ENCODE results near the gene COL4A5. TPM values are rescaled to one million over a fixed set of nuclear protein-coding genes. Genes with fewer than 3 reads are reported as not detected.

Gene COL4A5
- total and polyA plus RNA-seq, 2 donors, result 59.3 to 296 TPM

DNA sequence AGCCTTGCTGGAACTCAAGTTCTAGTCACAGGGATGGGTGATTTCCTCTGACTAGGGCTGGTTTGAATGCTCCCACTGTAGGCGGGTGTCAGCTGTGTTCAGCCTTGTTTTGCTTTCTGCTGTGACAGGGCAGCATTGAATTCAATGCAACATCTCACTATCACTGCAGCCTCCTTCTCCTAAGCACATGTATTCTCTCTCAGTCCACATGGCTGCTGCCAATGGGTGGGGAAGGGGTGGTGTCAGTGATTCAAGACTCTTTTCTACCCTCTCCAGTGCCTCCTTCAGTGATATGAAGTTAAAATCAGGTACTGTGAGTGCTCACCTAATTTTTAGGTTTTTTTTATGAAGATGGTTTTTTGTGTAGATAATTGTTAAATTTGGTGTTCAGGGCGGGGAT is 46.3 kb downstream of the COL4A5 start:
- 90% methylated on average over 2 of the region's 2 CpGs for WGBS
- Histone ChIP-seq H3K4me1 (ENCODE audit: insufficient read depth) (no peaks in the 10 kb centered on the region), H3K36me3 (ENCODE audit: insufficient read depth) (no peaks in the 10 kb centered on the region), H3K4me3 (ENCODE audit: low read depth, low read length) (no peak overlapping the region), H3K27ac (ENCODE audit: low read depth) (no peak overlapping the region)
- no peak for DNase-seq (ENCODE audit: extremely low spot score)

DNA sequence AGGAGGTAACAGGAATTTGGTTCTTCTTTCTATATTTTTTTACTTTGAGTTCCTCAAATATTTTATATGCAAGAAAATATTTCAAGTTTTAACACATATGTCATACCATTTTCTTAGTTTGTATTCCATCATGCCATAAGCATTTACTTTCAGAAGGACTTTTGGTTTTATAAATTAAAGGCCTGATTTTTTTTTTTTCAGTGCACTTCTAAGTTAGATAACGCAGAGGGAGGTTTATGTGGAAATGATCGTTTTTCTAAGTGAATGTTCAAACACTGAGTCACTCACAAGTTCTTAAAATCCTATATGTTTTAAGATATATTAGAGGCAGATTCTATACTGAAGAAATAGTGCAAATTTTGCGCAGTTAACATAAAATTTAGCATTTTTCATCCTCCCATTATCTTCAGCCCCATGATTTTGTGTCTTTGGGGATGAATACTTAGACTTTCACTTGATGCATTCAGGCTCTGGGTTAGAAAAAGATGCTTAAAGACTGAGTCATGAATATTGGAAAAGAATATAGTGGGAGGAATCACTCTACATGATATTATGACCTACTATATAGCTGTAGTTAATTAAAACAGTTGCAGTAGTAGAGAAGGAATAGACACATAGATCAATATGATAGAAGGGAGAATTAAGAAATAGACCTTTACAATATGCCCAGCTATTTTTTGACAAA is 54.9 kb downstream of the COL4A5 start:
- Histone ChIP-seq H3K27ac (ENCODE audit: low read depth) (no peak overlapping the region), H3K36me3 (ENCODE audit: insufficient read depth) (no peaks in the 10 kb centered on the region), H3K4me3 (ENCODE audit: low read depth, low read length) (no peak overlapping the region), H3K4me1 (ENCODE audit: insufficient read depth) (no peaks in the 10 kb centered on the region)
- 85% methylated on average over 3 of the region's 3 CpGs for WGBS
- no peak for DNase-seq (ENCODE audit: extremely low spot score)

DNA sequence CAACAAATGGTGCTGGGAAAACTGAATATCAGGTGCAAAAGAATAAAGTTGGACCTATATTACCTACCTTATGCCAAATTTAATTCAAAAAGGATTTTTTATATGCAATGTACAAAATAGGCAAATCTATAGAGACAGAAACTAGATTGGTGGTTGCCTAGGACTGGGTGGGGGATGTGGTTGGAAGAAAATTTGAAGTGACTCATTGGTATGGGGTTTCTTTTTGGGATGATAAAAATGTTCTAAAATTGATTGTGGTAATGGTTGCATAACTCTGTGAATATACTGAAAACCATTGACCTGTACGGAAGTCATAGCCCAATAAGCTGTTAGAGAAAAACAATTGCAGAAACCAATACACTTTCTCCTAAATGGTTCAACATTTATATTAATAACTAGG is 72.1 kb downstream of the COL4A5 start:
- Histone ChIP-seq H3K27ac (ENCODE audit: low read depth) (no peak overlapping the region), H3K36me3 (ENCODE audit: insufficient read depth) (no peaks in the 10 kb centered on the region), H3K4me3 (ENCODE audit: low read depth, low read length) (no peak overlapping the region), H3K4me1 (ENCODE audit: insufficient read depth) (no peaks in the 10 kb centered on the region)
- WGBS, result 93% methylated on average over 1 of the region's 1 CpG
- no peak for DNase-seq (ENCODE audit: extremely low spot score)

DNA sequence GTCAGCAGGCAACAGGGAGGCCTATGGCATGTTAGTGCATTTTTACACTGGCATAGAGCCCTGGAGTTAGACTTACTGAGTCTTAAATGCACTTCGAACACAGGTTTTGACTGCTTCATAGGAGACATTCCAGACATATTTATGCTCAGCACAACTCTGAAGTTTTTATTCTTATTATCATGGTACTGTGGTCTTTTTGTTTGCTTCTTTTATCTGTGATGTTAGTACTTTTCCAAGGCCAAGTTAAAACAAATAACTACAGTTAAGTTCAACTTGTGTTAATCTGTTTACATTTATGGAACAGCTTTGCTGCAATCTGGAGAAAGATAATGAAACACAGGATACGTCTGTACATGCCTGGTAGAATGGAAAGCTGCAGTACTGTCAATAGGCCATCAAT is 76.5 kb downstream of the COL4A5 start:
- Histone ChIP-seq H3K36me3 (ENCODE audit: insufficient read depth) (no peaks in the 10 kb centered on the region), H3K4me3 (ENCODE audit: low read depth, low read length) (no peak overlapping the region), H3K4me1 (ENCODE audit: insufficient read depth) (no peaks in the 10 kb centered on the region), H3K27ac (ENCODE audit: low read depth) (no peak overlapping the region)
- 24% methylated on average over 2 of the region's 2 CpGs for WGBS
- DNase-seq (ENCODE audit: extremely low spot score), result no peak

DNA sequence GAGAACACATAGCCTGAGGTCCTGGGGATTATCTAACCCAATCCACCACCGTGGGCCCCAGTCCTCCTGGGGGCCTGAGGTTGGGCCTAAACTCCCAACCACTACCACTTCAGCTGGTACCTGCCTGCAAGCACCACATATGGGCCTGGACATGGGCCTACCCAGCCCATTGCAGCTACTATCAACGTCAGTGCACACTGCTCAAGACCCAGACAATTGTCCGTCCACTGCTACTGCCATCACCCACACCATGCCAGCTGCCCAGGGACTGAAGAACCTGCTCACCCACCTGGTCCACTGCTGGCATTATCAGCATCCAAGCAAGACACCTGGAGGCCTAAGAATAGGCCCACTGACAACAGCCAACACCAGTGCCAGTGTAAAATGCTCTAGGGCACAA is 88.1 kb downstream of the COL4A5 start:
- H3K36me3 ChIP-seq (ENCODE audit: insufficient read depth), result no peaks in the 10 kb centered on the region
- 98% methylated on average over 3 of the region's 3 CpGs for WGBS
- H3K4me3 ChIP-seq (ENCODE audit: low read depth, low read length), result no peak overlapping the region
- H3K4me1 ChIP-seq (ENCODE audit: insufficient read depth), result peaks cover 1% of the 10 kb centered on the region
- no peak overlapping the region for H3K27ac ChIP-seq (ENCODE audit: low read depth)
- DNase-seq (ENCODE audit: extremely low spot score), result no peak

DNA sequence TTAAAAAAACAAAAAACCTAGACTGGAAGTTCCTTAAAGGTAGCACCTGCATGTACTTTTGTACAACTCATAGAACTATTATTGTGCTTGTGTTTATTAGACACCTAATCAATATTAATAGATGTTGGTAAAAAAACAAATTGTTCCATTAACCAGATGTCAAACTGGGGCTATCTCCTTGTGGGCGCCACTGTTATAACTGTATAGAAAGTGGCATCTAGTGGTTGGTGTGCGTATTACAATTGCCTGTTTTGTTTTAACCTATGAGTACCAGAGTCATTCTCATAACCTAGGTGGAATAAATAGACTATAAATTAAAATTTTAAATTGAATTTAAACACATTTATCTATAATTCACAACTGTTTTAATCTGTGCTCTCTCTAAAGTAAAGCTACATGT is 97.4 kb downstream of the COL4A5 start:
- Histone ChIP-seq H3K27ac (ENCODE audit: low read depth) (no peak overlapping the region), H3K36me3 (ENCODE audit: insufficient read depth) (no peaks in the 10 kb centered on the region), H3K4me3 (ENCODE audit: low read depth, low read length) (no peak overlapping the region), H3K4me1 (ENCODE audit: insufficient read depth) (no peaks in the 10 kb centered on the region)
- WGBS, result 73% methylated on average over 2 of the region's 2 CpGs
- no peak for DNase-seq (ENCODE audit: extremely low spot score)

DNA sequence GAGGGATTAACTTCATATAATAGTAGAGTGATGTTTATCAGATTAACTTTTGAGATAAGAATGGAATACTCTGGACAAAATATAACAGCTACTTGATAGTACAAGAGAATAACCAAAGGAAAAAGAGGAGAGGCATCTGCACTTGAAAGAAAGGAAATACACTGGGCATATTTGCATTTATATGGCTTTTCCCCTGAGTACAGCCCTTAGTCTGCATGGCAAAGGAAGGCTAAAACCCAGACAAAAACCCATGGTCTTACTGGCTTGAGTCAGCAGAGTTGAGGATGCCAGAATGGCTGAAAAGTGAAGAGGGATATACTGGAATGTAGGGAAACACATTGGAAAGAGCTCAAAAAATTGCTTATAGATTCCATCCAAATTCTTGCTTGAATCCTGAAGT is 101.6 kb downstream of the COL4A5 start:
- Histone ChIP-seq H3K36me3 (ENCODE audit: insufficient read depth) (no peaks in the 10 kb centered on the region), H3K4me3 (ENCODE audit: low read depth, low read length) (no peak overlapping the region), H3K4me1 (ENCODE audit: insufficient read depth) (no peaks in the 10 kb centered on the region), H3K27ac (ENCODE audit: low read depth) (no peak overlapping the region)
- DNase-seq (ENCODE audit: extremely low spot score), result no peak

DNA sequence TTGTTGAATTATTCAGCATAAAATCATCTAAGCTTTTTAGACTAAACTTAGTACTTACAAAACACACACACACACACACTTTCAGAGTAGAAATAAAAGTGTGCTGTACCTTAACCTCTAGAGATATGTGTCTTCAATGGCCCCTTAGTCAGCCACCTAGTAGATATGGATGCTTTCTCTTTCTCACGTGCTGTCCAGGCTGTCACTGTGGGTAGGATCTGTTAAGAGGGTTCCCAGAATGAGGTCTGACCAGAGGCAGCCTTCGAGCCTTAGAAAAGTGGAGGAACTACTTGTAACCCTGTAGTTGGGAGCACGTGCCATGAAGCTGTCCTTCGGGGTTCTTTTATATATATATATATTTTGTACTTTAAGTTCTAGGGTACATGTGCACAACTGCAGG is 117.9 kb downstream of the COL4A5 start:
- Histone ChIP-seq H3K27ac (ENCODE audit: low read depth) (no peak overlapping the region), H3K36me3 (ENCODE audit: insufficient read depth) (no peaks in the 10 kb centered on the region), H3K4me1 (ENCODE audit: insufficient read depth) (no peaks in the 10 kb centered on the region), H3K4me3 (ENCODE audit: low read depth, low read length) (no peak overlapping the region)
- no peak for DNase-seq (ENCODE audit: extremely low spot score)
- 88% methylated on average over 4 of the region's 4 CpGs for WGBS

DNA sequence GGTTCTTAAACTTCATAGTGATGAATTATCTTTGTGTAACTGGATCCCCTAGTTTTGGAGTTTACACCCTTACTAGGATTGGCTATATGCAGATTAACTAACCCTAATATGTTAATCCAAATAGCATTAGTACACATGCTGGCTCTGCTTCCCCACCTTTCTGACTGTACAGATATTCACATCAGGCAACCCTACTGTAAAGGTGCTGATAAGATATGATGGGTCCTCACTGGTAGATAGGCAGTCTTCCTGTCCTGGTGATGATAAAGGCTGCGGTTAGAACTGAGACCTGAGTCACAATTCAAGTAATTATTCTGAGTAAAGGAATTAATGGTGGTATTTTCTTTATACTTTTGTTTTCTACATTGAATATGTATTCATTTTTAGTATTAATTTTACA is 118.6 kb downstream of the COL4A5 start:
- no peak overlapping the region for H3K27ac ChIP-seq (ENCODE audit: low read depth)
- H3K4me1 ChIP-seq (ENCODE audit: insufficient read depth), result no peaks in the 10 kb centered on the region
- 76% methylated on average over 1 of the region's 1 CpG for WGBS
- H3K4me3 ChIP-seq (ENCODE audit: low read depth, low read length), result no peak overlapping the region
- H3K36me3 ChIP-seq (ENCODE audit: insufficient read depth), result no peaks in the 10 kb centered on the region
- no peak for DNase-seq (ENCODE audit: extremely low spot score)

DNA sequence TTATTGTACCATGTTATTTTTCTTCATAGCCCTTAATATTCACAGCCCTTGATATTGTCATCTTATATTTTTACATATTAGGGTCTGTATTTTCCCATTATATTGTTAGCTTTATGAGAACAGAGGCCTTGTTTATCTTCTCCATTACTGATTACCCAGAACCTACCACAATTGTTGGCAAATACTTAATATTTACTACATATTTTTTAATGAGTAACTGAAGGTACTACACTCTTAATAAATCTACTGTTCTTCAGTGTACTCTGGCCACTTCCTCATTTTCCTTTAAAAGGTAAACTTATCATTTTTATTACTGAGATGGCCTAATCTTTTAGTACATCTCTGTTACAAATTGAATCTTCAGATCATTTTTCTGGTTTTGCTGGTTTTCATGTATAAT is 133.5 kb downstream of the COL4A5 start:
- no peak overlapping the region for H3K27ac ChIP-seq (ENCODE audit: low read depth)
- no peak for DNase-seq (ENCODE audit: extremely low spot score)
- no peaks in the 10 kb centered on the region for H3K4me1 ChIP-seq (ENCODE audit: insufficient read depth)
- no peak overlapping the region for H3K4me3 ChIP-seq (ENCODE audit: low read depth, low read length)
- no peaks in the 10 kb centered on the region for H3K36me3 ChIP-seq (ENCODE audit: insufficient read depth)

DNA sequence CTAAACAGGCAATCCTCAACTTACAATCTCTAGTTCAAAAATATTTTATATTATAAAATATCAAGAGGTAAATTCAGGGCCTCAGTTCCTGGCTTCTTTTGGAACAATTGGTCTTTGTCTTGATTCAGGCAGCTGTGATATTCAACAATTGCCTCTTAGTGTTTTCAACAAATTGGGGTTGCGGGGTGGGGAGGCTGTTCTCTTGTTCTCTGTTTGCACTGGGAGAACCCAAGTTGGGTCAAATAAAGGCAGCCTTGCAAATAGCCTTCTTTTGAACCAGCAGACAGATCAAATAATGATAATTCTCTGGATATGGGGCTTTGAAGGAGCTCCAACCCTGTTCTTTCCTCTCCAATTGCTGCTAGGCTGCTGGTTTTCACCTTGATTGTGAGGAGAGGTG is 142.5 kb downstream of the COL4A5 start:
- WGBS, result 89% methylated on average over 1 of the region's 1 CpG
- Histone ChIP-seq H3K36me3 (ENCODE audit: insufficient read depth) (no peaks in the 10 kb centered on the region), H3K27ac (ENCODE audit: low read depth) (no peak overlapping the region), H3K4me1 (ENCODE audit: insufficient read depth) (no peaks in the 10 kb centered on the region), H3K4me3 (ENCODE audit: low read depth, low read length) (no peak overlapping the region)
- no peak for DNase-seq (ENCODE audit: extremely low spot score)

DNA sequence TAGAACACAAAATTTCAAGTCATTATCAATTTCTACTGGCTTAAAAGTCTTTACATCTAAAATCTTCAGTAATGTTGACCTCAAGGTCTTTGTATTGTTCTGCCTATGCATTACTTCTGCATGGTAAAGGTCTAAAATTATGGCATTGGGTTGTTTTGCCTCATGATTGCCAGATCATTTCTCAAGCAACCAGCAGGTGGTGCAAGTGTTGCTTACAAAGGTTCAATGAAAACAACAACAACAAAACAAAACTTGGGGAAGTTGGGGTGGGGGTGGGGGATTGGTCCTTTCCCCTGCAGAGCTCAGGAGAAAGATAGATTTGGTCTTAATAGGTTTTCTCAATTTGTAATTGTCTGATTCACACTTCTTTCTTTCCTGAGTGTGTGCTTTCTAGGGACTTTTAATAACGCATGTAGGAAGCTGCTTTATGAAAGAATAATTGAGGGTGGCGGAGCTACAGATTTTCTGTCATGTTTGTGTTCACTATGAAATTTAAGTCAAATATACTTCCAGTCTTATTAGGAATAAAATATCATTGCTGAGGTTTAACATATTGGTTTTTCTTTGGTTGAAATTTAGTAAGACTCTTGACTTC is 145.1 kb downstream of the COL4A5 start:
- Histone ChIP-seq H3K27ac (ENCODE audit: low read depth) (no peak overlapping the region), H3K4me1 (ENCODE audit: insufficient read depth) (no peaks in the 10 kb centered on the region), H3K4me3 (ENCODE audit: low read depth, low read length) (no peak overlapping the region), H3K36me3 (ENCODE audit: insufficient read depth) (no peaks in the 10 kb centered on the region)
- 96% methylated on average over 2 of the region's 2 CpGs for WGBS
- no peak for DNase-seq (ENCODE audit: extremely low spot score)

DNA sequence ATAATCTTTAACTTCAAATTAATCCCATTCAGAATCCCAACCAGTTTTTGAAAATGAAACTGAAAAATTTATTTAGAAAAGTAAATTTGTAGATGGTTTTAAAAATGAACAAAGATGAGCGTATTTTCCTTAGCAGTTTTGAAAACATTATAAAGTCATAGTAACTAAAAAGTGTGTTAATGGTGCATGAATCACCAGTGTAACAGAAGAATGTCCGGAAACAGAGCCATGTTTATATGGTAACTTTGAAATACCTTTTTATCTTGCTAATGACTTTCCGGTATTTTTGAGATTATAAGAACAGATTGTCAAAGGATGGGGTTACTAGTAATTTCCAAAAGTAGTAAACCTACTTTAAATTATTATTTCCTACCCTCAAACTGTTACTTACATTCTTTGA is 150.9 kb downstream of the COL4A5 start:
- H3K4me1 ChIP-seq (ENCODE audit: insufficient read depth), result no peaks in the 10 kb centered on the region
- H3K27ac ChIP-seq (ENCODE audit: low read depth), result no peak overlapping the region
- no peaks in the 10 kb centered on the region for H3K36me3 ChIP-seq (ENCODE audit: insufficient read depth)
- no peak overlapping the region for H3K4me3 ChIP-seq (ENCODE audit: low read depth, low read length)
- 75% methylated on average over 3 of the region's 3 CpGs for WGBS
- DNase-seq (ENCODE audit: extremely low spot score), result no peak

DNA sequence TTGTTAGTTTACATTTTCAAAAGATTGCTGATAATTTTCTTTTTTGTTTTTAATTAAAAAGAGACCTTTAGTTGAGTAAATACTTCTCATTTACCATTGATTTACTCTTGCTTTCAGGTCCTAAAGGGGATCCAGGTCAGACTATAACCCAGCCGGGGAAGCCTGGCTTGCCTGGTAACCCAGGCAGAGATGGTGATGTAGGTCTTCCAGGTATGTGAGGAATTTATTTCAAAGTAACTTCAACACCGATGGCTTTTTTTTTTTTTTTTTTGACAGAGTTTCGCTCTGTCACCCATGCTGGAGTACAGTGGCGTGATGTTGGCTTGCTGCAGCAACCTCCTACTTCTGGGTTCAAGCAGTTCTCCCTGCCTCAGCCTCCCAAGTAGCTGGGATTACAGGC is 161.6 kb downstream of the COL4A5 start:
- 89% methylated on average over 4 of the region's 4 CpGs for WGBS
- H3K4me1 ChIP-seq (ENCODE audit: insufficient read depth), result no peaks in the 10 kb centered on the region
- no peak overlapping the region for H3K27ac ChIP-seq (ENCODE audit: low read depth)
- no peak for DNase-seq (ENCODE audit: extremely low spot score)
- peaks cover 3% of the 10 kb centered on the region for H3K36me3 ChIP-seq (ENCODE audit: insufficient read depth)
- H3K4me3 ChIP-seq (ENCODE audit: low read depth, low read length), result no peak overlapping the region

DNA sequence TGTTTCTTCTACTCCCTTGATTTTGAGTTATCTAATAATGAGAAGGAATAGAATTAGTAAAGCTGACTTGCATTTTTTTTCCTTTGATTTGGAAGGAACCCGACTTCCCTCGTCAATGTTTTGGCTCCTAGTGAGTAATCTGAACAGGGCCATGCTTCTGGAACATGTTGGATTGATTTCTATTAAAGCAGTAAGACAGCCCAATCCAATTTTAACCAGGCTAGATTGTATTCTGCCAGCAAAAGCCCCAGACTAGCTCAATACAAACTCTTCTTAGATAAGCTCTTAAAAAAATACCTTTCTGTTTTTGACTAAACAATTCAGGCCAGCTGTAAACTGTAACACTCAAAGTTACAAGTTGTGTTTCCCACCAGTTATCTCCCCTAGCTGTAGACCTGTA is 170.5 kb downstream of the COL4A5 start:
- H3K36me3 ChIP-seq (ENCODE audit: insufficient read depth), result no peaks in the 10 kb centered on the region
- no peak overlapping the region for H3K4me3 ChIP-seq (ENCODE audit: low read depth, low read length)
- no peaks in the 10 kb centered on the region for H3K4me1 ChIP-seq (ENCODE audit: insufficient read depth)
- H3K27ac ChIP-seq (ENCODE audit: low read depth), result no peak overlapping the region
- WGBS, result 40% methylated on average over 2 of the region's 2 CpGs
- DNase-seq (ENCODE audit: extremely low spot score), result no peak
